ENCODE results near the gene TSN. TPM values are rescaled to one million over a fixed set of nuclear protein-coding genes. Genes with fewer than 3 reads are reported as not detected.

The TSN gene
- total and polyA plus RNA-seq, 11 donors, result 17.2 to 58.8 (median 43.8) TPM

DNA sequence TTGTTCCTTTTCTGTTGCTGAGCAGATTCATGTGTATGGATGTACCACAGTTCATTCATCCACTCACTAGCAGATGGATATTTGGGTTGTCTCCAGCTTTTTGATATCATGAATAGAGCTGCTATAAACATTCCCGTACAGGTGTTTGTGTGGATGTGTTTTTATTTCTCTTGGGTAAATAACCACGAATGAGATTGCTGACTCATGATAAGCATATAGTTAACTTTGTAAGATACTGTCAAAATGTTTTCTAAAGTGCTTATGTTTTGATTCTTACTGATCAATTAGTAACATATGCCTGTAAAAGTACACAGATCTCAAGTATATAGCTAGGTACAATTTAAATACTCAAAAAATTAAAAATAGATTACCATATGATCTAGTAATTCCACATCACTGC is 27.7 kb downstream of the TSN start:
- Histone ChIP-seq H3K36me3 (no peaks in the 10 kb centered on the region), H3K27me3 (peaks cover 0 to 10% (median 0%) of the 10 kb centered on the region in 9 donors), H3K4me1 (no peaks in the 10 kb centered on the region), H3K9me3 (peaks cover 0 to under 1% (median 0%) of the 10 kb centered on the region in 12 donors), H3K4me3 (no peak overlapping the region), H3K27ac (no peak overlapping the region)
- DNase-seq (no peak), ATAC-seq (no peak)
- 74 to 80% (median 75%) methylated on average over 2 of the region's 2 CpGs for WGBS, 4 donors
- no peak for TF ChIP-seq POLR2A (IDR thresholded peaks at IDR 0.05)
- TF ChIP-seq, protein P1, sequence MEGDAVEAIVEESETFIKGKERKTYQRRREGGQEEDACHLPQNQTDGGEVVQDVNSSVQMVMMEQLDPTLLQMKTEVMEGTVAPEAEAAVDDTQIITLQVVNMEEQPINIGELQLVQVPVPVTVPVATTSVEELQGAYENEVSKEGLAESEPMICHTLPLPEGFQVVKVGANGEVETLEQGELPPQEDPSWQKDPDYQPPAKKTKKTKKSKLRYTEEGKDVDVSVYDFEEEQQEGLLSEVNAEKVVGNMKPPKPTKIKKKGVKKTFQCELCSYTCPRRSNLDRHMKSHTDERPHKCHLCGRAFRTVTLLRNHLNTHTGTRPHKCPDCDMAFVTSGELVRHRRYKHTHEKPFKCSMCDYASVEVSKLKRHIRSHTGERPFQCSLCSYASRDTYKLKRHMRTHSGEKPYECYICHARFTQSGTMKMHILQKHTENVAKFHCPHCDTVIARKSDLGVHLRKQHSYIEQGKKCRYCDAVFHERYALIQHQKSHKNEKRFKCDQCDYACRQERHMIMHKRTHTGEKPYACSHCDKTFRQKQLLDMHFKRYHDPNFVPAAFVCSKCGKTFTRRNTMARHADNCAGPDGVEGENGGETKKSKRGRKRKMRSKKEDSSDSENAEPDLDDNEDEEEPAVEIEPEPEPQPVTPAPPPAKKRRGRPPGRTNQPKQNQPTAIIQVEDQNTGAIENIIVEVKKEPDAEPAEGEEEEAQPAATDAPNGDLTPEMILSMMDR (IDR thresholded peaks at IDR 0.05), result no peak
- intact Hi-C loops (cut with DNase I), result no loop called here

DNA sequence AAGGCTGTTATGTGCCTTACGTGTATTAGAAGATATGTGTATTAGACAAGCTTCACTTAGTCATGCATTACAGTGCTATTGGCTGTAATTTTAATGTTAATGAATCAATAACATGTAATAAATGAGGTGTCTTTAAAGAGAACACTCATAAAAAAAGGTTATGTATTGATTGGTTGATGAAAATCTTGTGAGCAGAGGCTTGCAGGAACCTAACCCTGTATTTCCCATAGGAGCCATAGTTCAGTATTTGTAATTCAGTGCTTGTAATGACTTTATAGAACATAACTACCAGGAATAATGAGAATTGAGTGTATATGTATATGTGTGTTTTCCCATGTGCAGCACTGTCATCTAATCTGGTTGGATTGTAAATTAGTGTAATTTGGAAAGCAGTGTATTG is 33.2 kb downstream of the TSN start:
- Histone ChIP-seq H3K4me3 (no peak overlapping the region), H3K36me3 (no peaks in the 10 kb centered on the region), H3K4me1 (no peaks in the 10 kb centered on the region), H3K27me3 (peaks cover 0 to 14% (median 0%) of the 10 kb centered on the region in 9 donors), H3K27ac (no peak overlapping the region), H3K9me3 (peaks cover 0 to 12% (median 0%) of the 10 kb centered on the region in 12 donors)
- no peak for ATAC-seq
- no peak for DNase-seq
- intact Hi-C loops (cut with DNase I), result no loop called here
- TF ChIP-seq, protein P1 (IDR thresholded peaks at IDR 0.05), result no peak
- no peak for TF ChIP-seq POLR2A (IDR thresholded peaks at IDR 0.05)
- 94 to 100% (median 97%) methylated on average over 1 of the region's 1 CpG for WGBS, 4 donors

DNA sequence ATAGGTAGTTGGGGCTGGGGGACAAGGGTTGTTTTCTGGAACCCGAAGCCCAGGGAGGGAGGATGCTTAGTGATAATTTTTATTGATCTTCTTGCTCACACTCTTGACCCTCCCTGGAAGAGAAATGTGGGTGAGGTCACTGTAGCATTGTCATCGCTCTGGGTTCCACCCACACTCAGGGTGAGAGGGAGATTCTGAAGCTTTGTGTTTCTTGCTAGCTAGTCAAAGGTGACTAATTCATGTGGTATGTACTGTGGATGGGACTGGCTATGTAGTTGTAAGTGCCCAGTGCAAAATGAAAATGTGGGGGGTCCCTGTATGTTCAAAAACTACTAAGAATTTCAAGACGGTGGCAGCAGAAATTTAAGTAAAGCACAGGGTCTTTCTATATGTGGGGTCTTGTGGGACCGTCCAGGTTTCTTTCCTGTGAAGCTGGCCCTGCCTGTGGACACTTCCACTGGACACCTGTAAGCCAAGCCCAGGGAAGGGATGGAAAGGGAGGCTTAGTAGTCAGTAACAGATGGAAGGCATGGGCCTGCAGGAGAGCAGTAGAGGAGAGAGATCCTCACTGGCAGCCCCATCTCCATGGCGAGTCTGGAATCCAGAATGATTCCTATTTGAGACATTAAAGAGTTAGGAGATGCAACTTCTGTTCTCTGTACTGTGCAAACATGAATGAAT is 35.0 kb downstream of the TSN start:
- intact Hi-C loops (cut with DNase I), result no loop called here
- H3K4me3 ChIP-seq, result no peak overlapping the region
- WGBS, 4 donors, result 66 to 77% (median 74%) methylated on average over 5 of the region's 5 CpGs
- DNase-seq (no peak), ATAC-seq (no peak)
- no peak overlapping the region for H3K27ac ChIP-seq
- peaks cover 0 to 14% (median 0%) of the 10 kb centered on the region in 9 donors for H3K27me3 ChIP-seq
- H3K36me3 ChIP-seq, result no peaks in the 10 kb centered on the region
- H3K9me3 ChIP-seq, result peaks cover 0 to 12% (median 0%) of the 10 kb centered on the region in 12 donors
- TF ChIP-seq POLR2A (IDR thresholded peaks at IDR 0.05), result no peak
- TF ChIP-seq, protein P1 (IDR thresholded peaks at IDR 0.05), result no peak
- H3K4me1 ChIP-seq, result no peaks in the 10 kb centered on the region

DNA sequence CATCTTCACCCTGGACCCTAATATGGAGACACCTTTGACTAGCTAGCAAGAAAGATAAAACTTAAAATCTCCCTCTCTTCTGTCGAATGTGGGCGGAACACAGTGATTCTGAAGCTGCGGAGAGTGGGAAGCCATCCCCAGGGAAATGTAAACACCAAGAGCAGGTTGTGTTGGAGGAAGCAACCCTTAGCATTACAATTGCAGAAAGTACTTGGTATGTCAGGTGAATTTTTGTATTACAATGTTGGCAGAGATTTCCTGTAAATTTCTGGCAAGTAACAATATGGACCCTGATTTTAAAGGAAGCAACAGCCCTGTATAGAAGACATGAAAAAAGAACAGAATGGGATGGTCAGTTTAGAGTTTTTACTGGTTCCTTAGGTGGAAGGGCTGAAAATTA is 35.8 kb downstream of the TSN start:
- H3K27ac ChIP-seq, result no peak overlapping the region
- intact Hi-C loops (cut with DNase I), result no loop called here
- no peaks in the 10 kb centered on the region for H3K4me1 ChIP-seq
- no peak overlapping the region for H3K4me3 ChIP-seq
- H3K36me3 ChIP-seq, result no peaks in the 10 kb centered on the region
- peaks cover 0 to 5% (median 0%) of the 10 kb centered on the region in 9 donors for H3K27me3 ChIP-seq
- TF ChIP-seq POLR2A (IDR thresholded peaks at IDR 0.05), result no peak
- TF ChIP-seq, protein P1 (IDR thresholded peaks at IDR 0.05), result no peak
- DNase-seq (no peak), ATAC-seq (no peak)
- 45 to 65% (median 54%) methylated on average over 3 of the region's 3 CpGs for WGBS, 4 donors
- H3K9me3 ChIP-seq, result peaks cover 0 to 12% (median 0%) of the 10 kb centered on the region in 12 donors
